Limb (tissue), 2 donors: ENCODE data around the gene KAT2B.

Source experiments
- DNase-seq, 2 donors: peaks; one replicate each; pipeline ENCODE4 v3.0.0-alpha.2; 2016; ENCODE audit errors: extremely low spot score in 2 of 2

Gene KAT2B

DNA sequence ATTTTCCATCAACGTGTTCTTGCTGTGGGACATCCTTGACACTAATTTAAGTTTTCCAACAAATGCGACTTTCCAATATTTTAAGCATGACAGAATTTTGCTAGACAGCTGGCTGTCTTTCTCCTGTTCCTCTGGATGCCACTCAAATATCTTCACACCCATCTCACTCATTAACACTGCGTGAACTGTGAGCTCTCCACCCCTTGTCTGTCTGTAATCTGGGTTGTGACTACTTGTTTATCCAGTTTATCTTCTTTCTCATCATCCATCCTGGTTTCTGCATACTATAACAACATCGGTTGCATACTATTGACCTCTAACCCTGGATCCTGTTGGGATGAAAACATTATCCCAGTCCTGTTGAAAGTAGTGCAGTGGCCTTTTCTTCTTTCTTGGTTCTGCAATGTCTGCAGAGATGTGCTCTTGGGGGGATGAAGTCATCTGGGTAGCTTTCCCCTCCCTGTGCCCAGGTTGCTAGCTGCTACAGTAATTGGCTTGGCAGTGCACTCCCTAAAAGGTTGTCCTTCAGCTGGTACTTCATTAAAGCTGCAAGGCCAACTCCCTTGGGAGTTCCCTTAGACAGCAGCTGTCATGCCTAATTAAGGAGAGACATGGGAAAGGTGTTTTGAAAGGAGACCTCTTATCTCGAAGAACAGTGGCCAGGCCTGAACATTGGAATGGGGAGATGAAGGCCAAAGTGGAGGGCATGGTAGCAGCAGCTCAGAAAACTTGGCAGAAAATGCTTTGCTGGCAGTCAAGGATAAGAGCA, 24.7 kb downstream of the KAT2B start:
- DNase-seq = no peak

DNA sequence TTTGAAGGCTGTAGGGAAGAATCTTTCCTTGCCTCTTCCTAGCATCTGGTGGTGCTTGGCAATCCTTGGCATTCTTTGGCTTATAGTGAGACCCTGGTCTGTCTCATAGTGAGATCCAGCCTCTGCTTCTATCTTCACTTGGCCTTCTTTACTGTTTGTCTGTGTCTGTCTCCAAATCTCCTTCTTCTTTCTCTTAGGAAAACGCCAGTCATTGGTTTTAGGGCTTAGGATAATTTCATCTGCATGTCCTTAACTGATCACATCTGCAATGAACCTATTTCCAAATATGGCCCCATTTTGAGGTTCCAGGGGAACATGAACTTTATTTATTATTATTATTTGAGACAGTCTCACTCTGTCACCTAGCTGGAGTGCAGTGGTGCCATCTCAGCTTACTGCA, 25.8 kb downstream of the KAT2B start:
- no peak for DNase-seq

DNA sequence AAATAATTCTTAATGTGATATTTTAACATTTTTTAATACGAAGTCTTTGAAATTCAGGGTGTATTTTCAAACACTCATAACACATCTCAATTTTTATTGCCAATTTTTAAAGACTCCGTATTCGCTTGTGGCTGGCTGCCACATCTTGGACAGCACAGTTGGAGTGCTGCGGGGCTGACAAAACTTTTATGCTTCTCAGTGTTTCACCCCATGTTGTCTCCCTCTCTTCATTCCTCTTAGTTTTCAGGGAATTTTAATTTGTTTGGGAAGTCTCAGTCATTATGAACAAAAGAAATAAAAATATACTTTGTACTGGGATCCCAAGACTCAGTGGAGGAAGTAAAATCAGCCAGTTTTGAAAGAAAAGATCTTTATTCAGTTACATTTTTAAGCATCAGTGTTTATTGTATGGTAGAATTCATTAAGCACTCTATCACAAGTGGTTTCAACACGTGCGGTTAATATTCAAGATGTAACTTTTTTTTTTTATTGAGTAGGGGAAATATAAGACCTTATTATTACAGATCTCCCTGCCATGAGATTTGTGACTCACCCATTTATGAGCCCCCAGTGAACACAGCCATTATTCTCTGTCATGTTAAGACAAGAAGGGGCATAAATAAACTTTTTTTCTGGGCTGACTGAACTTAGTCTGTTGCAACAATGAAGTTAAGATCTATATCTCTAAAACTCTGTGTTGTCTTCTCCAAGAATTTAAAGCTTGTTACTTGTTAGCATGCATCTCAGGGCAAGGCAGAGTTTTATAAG, 26.8 kb downstream of the KAT2B start:
- no peak for DNase-seq

DNA sequence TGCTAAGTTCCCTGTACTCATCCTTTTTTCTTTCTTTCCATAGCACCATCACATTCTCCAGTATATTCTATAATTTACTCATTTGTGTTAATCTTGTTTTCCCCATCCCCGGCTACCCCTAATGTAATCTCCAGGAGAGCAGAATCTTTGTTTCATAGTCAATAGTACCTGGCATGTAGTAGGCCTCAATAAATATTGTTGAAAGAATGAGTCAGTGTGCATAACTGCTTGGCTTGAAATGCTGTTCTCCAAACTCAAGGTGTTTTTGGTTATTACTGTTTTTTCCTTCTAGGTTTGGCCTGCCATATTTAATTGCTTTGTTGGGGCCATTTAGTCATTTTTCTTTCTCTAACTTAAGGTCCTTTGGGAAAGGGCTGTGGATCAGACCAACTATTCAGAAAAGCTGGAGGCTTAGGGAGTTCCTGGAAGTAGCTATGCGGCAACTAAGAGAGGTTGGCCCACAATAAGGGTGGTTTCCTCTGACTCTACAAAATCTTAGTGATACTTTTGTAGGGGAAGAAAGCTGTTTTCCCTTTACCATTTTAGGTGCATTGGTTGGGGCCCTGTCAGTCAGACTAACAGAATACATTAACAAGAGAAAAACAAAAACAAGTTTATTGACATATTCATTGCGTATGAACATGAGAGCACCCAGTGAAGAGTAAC, 28.4 kb downstream of the KAT2B start:
- no peak for DNase-seq

DNA sequence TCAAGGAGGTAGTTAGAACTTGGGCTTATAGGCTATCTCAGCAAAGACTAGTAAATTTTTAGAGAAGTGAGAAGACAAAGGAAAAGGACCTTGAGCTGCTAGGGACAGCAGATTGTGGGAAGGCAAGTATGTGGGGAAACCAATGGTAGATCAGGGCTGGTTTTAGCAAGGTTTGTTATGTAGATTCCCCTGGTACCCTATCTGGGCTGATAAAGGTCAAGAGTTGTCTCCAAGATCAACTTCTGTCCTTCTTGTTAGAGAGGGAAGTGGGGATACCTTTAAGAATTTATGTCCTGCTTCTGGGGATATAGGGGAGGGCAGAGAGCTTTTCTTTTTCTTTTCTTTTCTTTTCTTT, 28.9 kb downstream of the KAT2B start:
- no peak for DNase-seq

DNA sequence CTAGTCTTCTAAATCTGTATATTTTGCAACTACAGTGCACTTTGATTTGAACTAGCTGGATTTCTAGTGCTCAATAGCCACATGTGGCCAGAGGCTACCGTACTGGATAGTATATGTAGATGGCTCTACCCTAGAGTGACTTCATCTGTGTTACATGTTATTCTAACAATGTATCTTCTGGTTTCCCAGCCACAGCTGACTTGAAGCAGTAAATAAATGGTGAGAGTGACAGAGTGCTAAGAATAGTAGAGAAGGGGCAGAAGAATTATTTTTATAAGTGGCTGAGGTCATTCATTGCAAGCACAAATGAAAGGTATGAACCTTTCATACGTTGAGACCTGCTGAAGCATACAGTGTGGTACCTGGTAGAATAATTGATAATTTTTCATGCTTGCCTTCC, 30.9 kb downstream of the KAT2B start:
- no peak for DNase-seq

DNA sequence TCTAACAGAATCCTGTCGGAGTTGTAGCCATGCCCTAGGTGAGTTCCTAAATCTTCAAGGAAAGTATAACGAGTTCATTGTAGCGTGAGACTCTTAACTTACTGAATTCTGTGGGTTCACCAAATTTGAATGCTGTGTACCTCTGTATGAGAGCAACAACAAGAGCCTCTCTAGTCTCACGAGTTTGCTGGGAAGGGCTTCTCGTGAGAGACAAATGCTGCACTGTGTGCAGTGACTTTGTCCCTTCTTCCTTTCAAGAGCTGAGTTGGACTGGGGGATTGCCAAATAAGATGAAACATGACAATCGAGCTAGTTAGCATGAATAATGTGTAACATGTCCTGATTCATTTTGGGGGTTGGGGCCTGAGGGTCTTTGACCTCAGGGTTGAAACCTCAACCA, 32.2 kb downstream of the KAT2B start:
- no peak for DNase-seq

DNA sequence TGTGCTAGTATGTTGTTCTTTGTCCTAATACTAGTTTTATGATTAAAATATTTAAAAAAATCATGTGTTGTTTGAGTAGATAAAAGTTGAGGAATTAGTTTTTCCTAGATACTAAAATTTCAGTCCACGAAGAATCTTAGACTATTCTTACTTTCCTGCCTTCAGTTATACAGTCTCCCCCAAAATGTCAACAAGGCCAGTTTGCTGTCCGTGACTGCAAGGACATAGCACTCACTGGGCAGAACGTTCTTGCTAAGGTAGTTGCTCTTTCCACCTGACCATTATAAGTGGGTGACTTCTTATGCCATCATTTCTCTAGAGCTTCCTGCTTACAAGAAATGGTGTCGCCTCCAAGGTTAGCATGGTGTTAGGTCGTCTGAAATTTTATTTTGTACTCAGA, 32.8 kb downstream of the KAT2B start:
- DNase-seq = no peak

DNA sequence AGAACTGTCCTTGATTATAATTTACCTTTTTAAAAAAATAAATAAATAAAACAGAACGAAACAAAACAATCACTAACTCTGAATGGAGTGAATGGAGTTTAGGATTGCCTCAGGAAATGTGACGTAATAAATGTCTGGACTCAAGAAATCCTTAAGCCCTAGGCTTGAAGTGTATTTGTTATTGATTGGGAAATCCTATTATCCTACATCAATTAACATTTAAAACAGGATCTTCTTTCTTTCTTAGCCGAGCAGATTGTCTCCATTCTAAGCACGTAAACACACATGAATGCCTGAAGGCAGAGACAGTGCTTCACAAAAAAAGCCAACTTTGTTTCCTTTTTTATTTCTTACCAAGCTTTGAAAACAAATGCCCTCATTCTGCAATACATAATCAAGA, 33.4 kb downstream of the KAT2B start:
- DNase-seq = no peak

DNA sequence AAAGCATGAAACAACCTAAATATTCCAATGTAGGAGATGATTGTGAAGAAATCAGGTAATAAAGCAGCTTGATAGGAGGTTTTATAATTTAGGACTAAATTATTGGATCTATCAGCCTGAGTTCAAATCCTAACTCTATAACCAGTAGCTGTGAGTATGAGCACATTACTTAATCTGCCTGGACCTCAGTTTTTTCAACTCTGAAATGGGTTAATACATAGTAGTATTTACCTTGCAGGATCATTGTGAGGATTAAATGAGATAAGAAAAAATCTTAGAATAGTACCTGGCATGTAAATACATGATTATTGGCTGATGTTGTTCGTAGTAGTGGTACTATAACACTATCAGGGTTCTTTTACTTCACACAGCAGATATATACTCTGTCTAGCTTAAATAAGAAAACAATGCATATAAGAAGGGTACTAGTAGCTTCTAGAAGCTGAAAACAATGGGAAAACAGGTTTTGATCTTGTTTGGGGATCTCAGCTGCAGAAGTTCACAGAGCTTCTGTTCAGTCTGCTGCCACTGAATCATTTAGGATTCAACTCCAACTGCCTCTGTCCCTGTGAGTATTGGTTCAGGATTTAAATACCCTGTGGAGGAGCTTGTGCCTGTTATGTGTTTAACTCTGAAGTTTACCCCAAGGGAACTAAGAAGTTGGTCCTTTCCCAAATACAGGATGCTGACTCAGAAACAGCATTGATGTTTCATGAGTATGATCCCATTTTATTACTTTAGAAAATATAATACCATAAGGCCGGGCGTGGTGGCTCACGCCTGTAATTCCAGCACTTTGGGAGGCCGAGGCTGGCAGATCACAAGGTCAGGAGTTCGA, 34.2 kb downstream of the KAT2B start:
- DNase-seq = no peak

DNA sequence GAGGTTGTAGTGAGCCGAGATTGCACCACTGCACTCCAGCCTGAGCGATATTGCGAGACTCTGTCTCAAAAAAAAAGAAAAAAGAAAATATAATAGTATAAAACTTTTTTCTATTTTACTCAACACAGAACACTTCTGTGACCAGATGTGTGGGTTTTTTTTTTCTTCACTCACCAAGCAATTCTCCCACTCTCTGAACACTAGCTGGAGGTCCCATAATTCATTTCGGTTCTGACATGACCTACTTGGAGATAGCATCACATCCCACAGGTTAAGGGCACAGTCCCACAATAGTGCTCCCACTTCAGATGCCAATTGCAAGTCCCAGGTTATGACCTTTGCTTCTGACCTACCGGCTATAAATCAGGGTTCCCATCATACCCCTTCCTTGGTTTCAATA, 35.0 kb downstream of the KAT2B start:
- DNase-seq = no peak

DNA sequence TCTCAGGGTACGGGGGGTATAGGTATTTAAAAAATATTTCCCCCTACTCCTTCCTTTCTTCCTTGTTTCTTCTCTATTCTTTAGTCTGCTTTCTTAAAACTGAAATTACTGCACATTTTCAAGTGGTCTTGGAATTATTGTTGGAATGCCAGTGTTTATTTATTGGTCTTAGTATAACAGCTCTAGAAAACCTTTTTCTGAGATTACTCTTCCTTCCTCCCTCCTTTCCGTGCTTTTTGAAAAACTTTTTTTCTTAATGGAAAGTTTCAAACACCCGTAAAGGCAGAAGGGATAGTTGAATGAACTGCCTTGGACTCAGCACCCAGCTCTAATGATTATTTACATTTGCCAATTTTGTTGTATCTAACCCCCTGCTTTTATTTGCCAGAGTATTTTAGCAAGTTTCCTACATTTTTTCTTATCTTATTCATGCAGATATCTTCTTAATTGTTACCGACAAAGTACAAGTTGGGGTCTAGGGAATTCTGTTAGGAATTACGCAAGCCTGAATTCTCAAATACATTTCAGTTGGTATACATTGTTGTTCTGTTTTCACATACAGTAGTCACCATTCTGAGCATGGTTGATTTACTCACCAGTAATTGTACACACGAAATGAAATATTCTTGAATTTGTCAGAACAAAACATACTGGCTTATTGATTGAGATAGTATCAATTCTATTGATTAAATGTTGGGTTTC, 36.2 kb downstream of the KAT2B start:
- DNase-seq = no peak

DNA sequence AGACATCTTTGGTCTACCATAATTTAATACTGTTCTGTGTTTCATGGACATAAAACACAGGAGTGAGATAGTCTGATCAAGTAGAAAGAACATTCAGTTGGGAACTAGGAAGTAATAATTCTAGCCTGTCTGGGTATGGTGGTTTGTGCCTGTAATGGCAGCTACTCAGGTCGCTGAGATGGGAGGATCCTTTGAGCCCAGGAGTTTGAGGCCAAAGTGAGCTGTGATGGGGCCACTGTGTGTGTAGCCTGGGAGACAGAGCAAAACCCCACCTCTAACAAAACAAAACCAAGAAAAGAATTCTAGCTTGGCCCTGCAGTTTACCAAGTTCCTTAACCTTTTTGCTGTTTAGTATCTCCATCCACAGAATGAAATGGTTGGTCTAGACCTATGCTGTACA, 36.8 kb downstream of the KAT2B start:
- DNase-seq = no peak

DNA sequence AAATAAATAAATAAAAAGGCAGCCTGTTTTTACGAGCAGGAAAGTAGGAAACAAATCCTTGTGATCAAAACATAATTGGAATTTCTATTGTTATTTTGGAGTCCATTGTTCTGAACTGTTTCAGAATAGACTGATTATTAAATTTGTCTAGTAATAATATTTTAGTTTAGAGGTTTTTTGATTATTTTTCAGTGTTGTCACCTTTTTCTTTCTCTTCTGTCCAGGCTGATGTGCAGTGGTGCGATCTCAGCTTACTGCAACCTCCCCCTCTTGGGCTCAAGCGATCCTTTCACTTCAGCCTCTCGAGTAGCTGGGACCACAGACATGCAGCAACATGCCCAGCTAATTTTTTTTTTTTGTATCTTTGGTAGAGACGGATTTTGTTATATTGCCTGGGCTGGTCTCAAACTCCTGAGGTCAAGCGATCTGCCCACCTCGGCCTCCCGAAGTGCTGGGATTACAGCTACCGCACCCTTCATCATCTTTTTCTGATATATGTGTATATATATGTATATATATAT, 38.0 kb downstream of the KAT2B start:
- DNase-seq = no peak

DNA sequence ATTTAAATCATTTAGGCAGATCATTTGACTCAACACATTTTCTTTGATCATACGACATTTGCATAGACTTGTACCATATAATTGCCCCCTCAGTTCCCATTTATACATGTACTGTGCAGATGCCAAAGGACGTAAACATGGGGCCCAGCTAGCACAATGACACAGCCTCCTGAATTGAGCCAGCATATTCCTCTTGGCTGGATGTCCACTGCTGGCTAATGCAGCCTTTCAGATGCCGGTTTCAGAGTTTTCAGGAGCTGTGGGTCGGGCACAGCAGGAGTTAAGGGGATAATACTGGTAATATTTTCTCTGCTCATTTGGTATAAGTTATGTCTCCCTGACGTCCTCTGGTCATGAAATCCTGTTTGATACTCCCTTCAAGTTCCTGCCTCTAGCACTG, 39.4 kb downstream of the KAT2B start:
- DNase-seq = no peak

DNA sequence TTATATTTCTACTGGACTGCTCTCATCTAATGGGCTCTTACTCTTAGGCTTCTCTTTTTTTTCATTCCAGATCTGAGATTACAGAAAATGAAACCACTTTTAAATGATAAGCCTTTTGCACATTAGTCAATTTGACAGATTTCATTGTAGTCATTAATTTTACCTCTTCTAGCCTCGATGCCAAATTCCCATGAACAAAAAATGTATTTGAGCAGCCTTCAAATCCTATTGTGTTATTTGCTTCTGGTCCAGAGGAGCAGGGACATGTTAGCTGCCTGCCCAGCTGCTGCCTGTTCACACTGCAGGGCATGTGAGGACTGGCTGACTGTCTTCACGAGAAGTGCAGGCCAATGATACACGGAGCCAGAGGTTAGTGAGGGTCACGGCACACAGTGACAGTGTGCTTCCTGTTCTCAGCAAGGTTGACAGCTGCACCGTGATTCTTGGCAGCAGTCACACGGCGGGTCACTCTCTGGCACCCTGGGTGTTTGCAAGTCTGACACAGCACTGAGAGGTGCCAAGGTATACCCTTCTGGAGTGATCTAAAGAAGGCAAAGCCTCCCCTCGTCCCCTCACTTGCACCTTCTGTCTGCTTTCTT, 40.8 kb downstream of the KAT2B start:
- DNase-seq = no peak

DNA sequence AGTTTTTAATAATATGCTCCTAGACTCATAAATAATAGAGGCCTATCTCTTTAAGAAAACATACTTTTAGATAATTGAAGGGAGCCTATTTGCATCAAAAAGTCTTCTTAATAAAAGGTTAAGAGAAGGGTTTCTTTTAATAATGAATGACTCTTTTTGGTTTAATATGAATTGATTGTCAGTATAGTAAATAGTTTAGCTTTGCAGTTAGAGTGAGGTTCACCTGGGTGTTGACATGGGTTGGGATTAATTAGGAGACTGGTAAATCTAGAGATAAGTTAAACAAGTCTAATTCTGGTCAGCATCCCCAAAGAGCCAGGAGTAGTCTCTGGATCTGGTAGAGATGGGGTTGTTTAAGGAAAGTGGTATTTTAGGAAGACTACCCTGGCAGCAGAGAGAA, 43.0 kb downstream of the KAT2B start:
- DNase-seq = no peak

DNA sequence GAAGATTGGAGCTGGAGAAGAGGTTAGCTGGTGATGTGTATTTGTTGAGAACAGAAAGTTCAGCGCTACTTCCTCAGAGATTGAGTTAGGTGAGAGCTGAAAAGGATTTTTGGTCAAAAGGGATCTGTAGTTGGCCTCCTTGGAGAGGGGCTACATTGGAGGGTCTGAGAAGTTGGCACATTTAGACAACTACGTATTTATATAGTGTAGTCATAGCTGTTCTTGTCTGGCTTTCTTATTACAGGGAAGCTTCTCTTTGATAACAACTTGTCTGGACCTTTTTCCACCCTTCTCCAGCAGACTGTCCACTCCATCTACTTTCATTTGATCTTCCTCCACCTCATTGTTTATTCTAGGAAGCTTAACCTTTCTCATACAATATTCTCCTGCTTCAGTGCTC, 43.7 kb downstream of the KAT2B start:
- DNase-seq = no peak

DNA sequence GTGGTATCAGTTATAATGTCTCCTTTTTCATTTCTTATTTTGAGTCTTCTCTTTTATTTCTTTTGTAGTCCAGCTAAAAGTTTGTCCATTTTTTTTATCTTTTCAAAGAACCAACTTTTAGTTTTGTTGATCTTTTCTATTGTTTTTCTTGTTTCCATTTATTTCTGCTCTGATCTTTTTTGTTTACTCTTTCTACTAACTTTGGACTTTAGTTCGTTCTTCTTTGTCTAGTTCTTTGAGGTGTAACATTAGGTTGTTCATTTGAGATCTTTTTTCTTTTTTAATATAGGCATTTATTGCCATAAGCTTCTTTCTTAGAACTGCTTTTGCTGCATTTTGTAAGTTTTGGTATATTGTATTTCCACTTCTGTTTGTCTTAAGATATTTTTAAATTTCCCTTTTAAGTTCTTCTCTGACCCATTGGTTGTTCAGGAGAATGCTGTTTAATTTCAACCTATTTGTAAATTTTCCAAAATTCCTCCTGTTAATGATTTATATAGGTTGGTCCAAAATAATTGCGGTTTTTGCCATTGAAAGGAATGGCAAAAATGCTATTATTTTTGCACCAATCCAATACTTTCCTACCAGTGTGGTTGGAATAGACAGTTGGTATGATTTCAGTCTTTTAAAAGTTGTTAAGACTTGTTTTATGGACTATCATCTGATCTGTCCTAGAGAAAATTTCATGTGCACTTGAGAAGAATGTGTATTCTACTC, 51.2 kb downstream of the KAT2B start:
- no peak for DNase-seq

DNA sequence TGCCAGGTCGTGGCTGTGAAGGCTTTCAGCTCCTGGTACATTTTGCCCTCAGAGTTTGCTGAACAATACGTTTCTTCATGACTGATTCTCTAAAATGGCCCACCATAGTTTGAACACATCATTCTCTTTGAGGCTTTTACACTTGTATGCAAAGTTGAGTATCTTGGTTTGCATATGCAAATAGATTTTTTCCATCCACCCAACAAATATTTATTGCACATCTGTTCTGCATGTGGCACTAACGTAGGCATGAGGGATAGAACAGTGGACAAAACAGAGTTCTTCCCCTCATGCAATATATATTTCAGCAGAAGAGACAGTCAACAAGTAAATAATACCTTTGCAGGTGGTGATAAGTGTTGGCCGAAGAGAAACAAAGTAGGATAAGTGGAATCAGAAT, 55.2 kb downstream of the KAT2B start:
- DNase-seq = no peak
